Duodenal mucosa (tissue), 2 donors: ENCODE results near the gene INSRR.

Source experiments
- H3K27ac ChIP-seq: one replicate; pipeline ENCODE4 v1.7.0; 2013; ENCODE audit warnings: low read depth, low read length
- H3K27me3 ChIP-seq, 2 donors: one replicate each; pipeline ENCODE4 v1.7.0; 2013; ENCODE audit warnings: low read length in 2 of 2, control low read depth in 1 of 2; ENCODE audit not compliant: insufficient read depth in 2 of 2, control insufficient read depth in 1 of 2
- H3K36me3 ChIP-seq, 2 donors: one replicate each; pipeline ENCODE4 v1.7.0; 2013; ENCODE audit warnings: low read length in 2 of 2, control low read depth in 1 of 2; ENCODE audit not compliant: insufficient read depth in 2 of 2, control insufficient read depth in 1 of 2
- H3K4me1 ChIP-seq, 2 donors: one replicate each; pipeline ENCODE4 v1.7.0; 2013; ENCODE audit warnings: low read length in 2 of 2, control low read depth in 1 of 2; ENCODE audit not compliant: insufficient read depth in 2 of 2, control insufficient read depth in 1 of 2
- H3K4me3 ChIP-seq, 2 donors: one replicate each; pipeline ENCODE4 v1.7.0; 2013; ENCODE audit warnings: low read length in 2 of 2, low read depth in 1 of 2
- H3K9ac ChIP-seq, 2 donors: one replicate each; pipeline ENCODE4 v1.7.0; 2013; ENCODE audit warnings: low read length in 2 of 2, low read depth in 1 of 2
- H3K9me3 ChIP-seq, 2 donors: one replicate each; pipeline ENCODE4 v1.7.0; 2013; ENCODE audit warnings: low read length in 2 of 2, control low read depth in 1 of 2; ENCODE audit not compliant: control insufficient read depth in 1 of 2

Gene INSRR

DNA sequence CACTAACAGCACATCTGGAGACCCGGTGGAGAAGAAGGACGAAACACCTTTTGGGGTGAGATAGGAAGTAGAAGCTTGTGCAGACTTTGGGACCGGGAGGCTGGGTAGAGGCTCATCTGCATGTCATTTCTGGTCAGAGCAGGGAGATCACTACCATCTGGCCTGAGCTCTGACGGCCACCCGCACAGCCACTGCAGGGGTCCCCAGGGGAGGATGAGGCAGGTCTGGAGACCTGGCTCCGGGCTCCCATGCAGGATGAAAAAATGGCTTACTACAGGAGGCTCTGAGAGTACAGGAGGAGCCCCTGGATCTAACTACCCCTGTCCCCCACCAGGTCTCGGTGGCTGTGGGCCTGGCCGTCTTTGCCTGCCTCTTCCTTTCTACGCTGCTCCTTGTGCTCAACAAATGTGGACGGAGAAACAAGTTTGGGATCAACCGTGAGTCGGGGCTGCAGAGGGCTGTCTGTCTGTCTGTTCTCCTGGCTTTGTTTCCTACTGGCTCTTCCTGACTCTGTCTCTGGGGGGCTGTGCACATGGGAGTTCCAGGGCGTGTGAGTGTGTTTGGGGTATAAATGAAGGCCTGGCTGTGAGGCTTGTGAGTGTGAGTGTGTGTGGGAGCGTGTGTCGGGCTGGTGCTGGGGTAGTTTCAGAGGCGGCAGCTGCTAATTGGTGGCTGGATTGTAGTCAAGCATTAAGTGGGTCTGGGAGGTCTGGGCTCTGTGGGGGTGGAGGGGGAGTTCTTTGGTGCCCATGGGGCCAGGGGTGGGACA, 15.8 kb upstream of the INSRR start:
- no peaks in the 10 kb centered on the region for H3K9me3 ChIP-seq
- H3K27me3 ChIP-seq = peaks cover 0 to 6% of the 10 kb centered on the region in 2 donors
- H3K9ac ChIP-seq = no peak overlapping the region
- H3K27ac ChIP-seq = no peak overlapping the region
- H3K4me1 ChIP-seq = no peaks in the 10 kb centered on the region
- H3K36me3 ChIP-seq = no peaks in the 10 kb centered on the region
- no peak overlapping the region for H3K4me3 ChIP-seq

DNA sequence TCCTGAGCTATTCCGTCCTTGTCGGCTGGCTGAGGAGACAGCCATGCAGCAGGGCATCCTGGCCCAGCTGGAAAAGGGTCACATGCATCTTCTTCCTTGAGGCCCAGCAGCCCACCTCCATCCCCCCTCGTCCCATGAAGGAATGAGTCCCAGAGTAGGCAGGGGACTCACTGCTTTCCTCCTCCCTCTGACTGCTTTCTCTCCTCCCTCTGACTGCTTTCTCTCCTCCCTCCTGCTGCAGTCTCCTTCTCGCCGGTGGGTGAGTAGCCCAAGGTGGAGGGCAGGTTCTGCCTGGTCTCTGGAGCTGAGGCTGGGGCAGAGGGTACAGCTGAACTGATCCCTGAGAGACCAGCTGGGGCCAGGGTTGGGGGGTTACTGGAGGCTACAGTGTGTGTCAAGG, 15.2 kb upstream of the INSRR start:
- Histone ChIP-seq H3K27ac (no peak overlapping the region), H3K9ac (no peak overlapping the region), H3K27me3 (peaks cover 0 to 6% of the 10 kb centered on the region in 2 donors), H3K4me3 (no peak overlapping the region), H3K36me3 (no peaks in the 10 kb centered on the region), H3K4me1 (no peaks in the 10 kb centered on the region), H3K9me3 (no peaks in the 10 kb centered on the region)

GRCh38 chr1:156873659-156874058, 14.7 kb upstream of the INSRR start:
- Histone ChIP-seq H3K27ac (no peak overlapping the region), H3K9me3 (no peaks in the 10 kb centered on the region), H3K27me3 (peaks cover 0 to 6% of the 10 kb centered on the region in 2 donors), H3K4me1 (no peaks in the 10 kb centered on the region), H3K4me3 (no peak overlapping the region), H3K36me3 (no peaks in the 10 kb centered on the region), H3K9ac (no peak overlapping the region)

GRCh38 chr1:156869455-156869854, 10.5 kb upstream of the INSRR start:
- no peaks in the 10 kb centered on the region for H3K36me3 ChIP-seq
- no peak overlapping the region for H3K9ac ChIP-seq
- H3K27me3 ChIP-seq = peaks cover 0 to 10% of the 10 kb centered on the region in 2 donors
- H3K4me1 ChIP-seq = no peaks in the 10 kb centered on the region
- no peaks in the 10 kb centered on the region for H3K9me3 ChIP-seq
- no peak overlapping the region for H3K27ac ChIP-seq
- H3K4me3 ChIP-seq = no peak overlapping the region

GRCh38 chr1:156868341-156868740, 9.4 kb upstream of the INSRR start:
- Histone ChIP-seq H3K4me3 (no peak overlapping the region), H3K9ac (no peak overlapping the region), H3K9me3 (no peaks in the 10 kb centered on the region), H3K36me3 (no peaks in the 10 kb centered on the region), H3K4me1 (no peaks in the 10 kb centered on the region), H3K27ac (no peak overlapping the region), H3K27me3 (peaks cover 8 to 10% of the 10 kb centered on the region in 2 donors)

DNA sequence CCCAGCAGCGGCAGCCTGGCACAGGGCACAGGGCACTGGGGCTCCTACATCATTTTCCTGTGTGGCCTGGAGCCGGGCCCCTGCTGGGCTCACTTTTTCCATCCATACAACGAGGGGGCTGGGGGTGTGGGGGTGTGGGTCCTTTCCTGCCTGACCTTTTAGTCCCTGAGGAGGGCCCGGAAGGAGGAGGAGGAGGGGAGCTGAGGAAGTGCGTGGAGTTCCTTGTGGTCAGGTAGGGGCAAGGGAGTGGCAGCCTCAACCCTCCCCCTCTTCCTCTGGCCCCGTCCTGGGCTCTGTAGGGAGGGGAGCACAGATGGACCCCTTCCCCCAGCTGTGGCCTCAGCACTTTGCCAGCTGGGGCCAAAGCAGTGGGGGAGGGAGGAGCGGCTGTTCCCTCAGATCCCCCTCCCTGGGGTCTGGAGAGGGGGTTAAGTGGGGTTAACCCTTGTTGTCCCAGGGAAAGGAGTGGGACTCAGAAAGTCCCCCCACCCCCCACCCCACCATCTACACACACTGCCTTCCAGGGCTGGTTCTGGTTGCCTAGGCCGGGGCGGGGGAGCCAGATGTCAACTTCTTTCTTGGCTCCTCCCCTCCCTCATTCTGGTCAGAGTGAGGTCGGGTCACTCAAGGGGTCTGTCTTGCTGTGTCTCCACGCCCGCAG, 7.5 kb upstream of the INSRR start:
- H3K9ac ChIP-seq = no peak overlapping the region
- no peaks in the 10 kb centered on the region for H3K4me1 ChIP-seq
- no peaks in the 10 kb centered on the region for H3K36me3 ChIP-seq
- no peaks in the 10 kb centered on the region for H3K9me3 ChIP-seq
- H3K27me3 ChIP-seq = peaks cover 21 to 30% of the 10 kb centered on the region in 2 donors
- no peak overlapping the region for H3K27ac ChIP-seq
- no peak overlapping the region for H3K4me3 ChIP-seq

GRCh38 chr1:156865865-156866248, 6.9 kb upstream of the INSRR start:
- Histone ChIP-seq H3K9me3 (no peaks in the 10 kb centered on the region), H3K36me3 (no peaks in the 10 kb centered on the region), H3K27ac (no peak overlapping the region), H3K4me1 (no peaks in the 10 kb centered on the region), H3K27me3 (peaks cover 26 to 34% of the 10 kb centered on the region in 2 donors), H3K9ac (no peak overlapping the region), H3K4me3 (no peak overlapping the region)

DNA sequence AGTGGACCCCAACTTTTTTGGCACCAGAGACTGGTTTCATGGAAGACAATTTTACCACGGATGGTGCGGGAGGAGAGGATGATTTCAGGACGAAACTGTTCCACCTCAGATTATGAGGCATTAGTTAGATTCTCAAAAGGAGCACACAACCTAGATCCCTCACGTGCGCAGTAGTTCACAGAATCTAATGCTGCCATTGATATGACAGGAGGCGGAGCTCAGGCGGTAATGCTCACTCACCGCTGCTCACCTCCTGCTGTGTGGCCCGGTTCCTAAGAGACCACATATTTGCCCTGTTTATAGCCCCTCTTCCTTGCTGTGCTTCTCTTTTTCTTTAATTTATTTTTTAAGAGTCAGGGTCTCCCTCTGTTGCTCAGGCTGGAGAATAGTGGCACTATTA, 6.3 kb upstream of the INSRR start:
- Histone ChIP-seq H3K9me3 (no peaks in the 10 kb centered on the region), H3K36me3 (no peaks in the 10 kb centered on the region), H3K27ac (no peak overlapping the region), H3K4me1 (peaks cover 2 to 3% of the 10 kb centered on the region in 2 donors), H3K9ac (no peak overlapping the region), H3K27me3 (peaks cover 28 to 39% of the 10 kb centered on the region in 2 donors), H3K4me3 (no peak overlapping the region)

- Histone ChIP-seq H3K9me3 (no peaks in the 10 kb centered on the region), H3K27ac (no peak overlapping the region), H3K4me3 (no peak overlapping the region), H3K4me1 (peaks cover 4 to 7% of the 10 kb centered on the region in 2 donors), H3K36me3 (no peaks in the 10 kb centered on the region), H3K27me3 (peaks cover 32 to 42% of the 10 kb centered on the region in 2 donors), H3K9ac (no peak overlapping the region)
Measured at GRCh38 chr1:156864796-156865195, 5.9 kb upstream of the INSRR start.

GRCh38 chr1:156863631-156864030, 4.7 kb upstream of the INSRR start:
- no peaks in the 10 kb centered on the region for H3K36me3 ChIP-seq
- peaks cover 41 to 54% of the 10 kb centered on the region in 2 donors for H3K27me3 ChIP-seq
- no peak overlapping the region for H3K9ac ChIP-seq
- H3K9me3 ChIP-seq = no peaks in the 10 kb centered on the region
- no peak overlapping the region for H3K27ac ChIP-seq
- peaks cover 8 to 13% of the 10 kb centered on the region in 2 donors for H3K4me1 ChIP-seq
- no peak overlapping the region for H3K4me3 ChIP-seq
